Stimulated activated CD4-positive, alpha-beta T cell treated with anti-CD3 and anti-CD28 coated beads, Interleukin-1b, Interleukin-23, amount 100 ng/mL, for 1 hour (primary cell): ENCODE data around the gene RAD23B.
A peak's percentile ranks its signal among the peaks of the same experiment; 100 is the strongest.

Experiments
- DNase-seq, 2 donors: peaks; one replicate each; pipeline ENCODE4 v3.0.0-alpha.2; 2020; ENCODE audit warnings: low read depth in 2 of 2

RAD23B gene

DNA sequence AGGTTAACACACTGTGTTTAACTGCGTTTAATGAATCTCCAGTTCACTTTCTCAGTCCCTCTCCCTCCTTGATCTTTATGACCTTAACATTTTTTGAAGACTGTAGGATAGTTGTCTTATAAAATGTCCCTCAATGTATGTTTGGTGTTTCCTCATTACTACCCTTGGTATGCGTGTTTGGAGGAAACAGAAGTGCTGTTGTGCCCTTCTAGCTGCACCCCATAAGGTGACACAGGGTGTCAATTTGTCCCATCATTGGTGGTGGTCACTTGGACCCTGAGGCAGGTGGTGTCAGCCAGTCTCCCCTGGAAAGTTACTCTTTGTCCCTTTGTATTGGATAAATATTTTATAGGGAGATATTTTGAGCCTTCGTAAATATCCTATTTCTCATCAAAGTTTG is 52.3 kb downstream of the RAD23B start:
- DNase-seq, result no peak

GRCh38 chr9:107336718-107337360 is 53.8 kb downstream of the RAD23B start:
- no peak for DNase-seq

- no peak for DNase-seq
These were observed 54.9 kb downstream of the RAD23B start for GRCh38 chr9:107337676-107338590.

DNA sequence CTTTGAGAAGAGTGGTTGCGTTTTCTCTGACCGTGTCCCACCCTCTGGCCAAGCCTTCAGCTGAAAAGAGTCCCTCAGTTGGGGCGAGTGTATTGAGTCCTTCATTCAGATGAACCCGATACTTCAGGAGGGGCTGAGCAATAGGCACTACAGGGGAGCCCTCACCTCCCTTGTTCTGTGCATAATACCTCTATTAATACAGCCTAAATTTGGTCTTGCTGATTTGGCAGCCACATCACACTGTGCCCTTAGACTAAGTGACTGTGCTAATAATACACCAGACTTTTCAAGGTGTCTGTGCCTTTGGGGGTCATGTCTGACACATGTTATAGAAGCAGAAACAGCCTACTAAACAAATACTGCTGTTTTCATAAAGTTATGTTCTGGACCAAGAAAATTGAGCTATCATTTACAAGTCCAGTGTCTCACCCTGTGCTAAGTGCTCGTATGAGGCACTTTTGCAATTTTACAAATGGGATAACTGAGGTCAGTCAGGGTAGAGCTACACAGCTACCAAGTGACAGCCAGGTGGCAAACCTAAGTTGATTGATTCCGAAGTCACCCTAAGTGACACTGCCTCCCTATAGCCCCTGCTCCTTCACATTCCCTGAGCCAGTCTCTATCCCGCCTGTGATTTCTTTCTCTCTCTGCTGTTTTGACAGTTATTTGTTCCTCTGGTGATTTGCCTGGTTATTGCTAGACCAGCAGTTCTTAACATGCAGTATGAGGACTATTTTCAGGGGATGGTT is 56.0 kb downstream of the RAD23B start:
- DNase-seq, result no peak

DNA sequence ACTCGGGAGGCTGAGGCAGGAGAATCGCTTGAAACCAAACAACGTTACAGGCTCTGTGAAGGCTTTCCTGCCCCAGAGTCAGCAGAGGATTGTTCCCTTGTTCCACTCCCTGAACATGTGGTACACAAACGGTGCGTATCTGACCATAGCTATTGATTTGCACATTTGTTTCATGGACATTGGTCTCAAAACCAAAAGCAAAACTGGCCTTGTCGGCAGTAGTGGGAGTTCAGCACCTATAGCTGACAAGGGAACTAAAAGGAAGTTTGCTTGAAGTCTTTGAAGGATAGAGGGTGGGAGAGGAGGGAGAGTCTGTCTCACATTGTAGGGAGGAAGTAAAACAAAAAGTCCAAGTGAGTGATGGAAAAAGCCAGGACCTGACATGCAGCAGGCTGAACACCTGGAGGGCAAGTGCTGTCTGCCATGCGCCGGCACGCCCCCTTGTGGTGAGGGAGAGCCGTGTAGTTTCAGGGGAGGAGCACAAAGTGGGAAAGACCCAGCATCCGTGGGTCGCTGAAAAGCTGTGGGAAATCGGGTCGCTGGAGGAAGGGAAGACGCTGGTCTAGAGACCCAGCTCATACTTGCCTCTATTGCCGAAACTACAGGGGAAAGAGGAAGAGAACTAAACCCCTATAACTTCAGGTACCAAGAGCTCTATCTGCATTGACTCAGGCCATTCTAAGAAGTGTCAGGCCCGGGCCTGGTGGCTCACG is 58.0 kb downstream of the RAD23B start:
- DNase-seq, result peak; percentile 47 to 75

GRCh38 chr9:107342476-107343161 is 59.5 kb downstream of the RAD23B start:
- no peak for DNase-seq

DNA sequence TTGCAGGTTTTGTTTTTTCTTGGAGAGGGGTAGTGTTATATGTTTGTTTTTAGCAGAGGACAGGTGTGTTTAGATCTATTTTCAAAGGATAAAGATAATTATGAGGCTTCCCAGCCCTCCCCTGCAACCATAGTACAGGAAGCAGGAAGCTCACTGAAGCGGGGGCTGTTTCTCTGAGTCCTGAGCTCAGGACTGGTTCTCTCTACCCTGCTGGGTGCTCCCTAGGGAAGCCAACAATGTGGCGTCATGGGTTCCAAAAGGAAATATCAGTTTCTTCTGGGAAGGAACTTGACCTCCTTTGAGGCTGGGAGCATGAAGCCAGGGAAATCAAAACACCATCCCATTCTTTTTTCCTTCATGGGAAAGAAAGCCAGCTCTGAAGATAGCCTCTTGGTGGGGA is 62.2 kb downstream of the RAD23B start:
- DNase-seq, result no peak

DNA sequence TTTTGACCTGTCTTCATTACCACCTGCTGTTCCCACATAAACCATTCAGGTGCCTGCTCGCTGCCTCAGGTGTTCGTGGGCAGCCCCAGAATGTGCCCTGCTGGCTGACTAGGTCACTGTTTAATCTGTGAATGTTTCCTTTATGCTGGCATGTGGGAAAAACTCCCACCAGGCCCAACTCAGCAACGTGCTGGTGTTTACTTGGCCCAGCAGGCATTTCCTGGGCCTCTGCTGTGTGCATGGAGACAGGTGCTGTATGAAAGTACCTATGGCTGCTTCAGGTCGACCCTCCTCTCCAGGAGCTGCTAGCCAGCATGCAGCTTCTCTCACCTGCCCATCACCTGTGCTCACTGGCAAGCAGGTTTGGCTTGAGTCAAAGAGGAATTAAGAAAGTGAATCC is 65.8 kb downstream of the RAD23B start:
- DNase-seq, result no peak

DNA sequence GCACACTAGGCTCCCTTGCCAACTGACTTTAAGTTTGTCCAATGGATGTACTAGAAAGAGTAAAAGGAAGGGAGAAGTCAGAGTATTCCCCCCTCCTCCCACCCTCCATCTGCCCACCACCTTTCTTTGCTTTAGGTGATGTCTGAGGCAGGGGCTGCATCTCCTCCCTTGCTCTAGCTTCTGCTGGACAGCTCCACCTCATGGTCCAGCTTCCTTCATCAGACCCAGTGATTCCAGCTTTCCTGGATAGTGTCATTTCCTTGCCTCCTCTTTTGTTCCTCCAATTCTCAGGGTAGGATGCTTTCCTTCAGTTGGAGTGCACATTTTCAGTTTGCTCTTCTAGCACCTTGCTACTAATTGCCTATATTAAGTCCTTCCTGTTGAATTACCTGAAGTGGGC is 67.4 kb downstream of the RAD23B start:
- no peak for DNase-seq

- DNase-seq, result no peak
These were observed 68.4 kb downstream of the RAD23B start for GRCh38 chr9:107351382-107352045.

DNA sequence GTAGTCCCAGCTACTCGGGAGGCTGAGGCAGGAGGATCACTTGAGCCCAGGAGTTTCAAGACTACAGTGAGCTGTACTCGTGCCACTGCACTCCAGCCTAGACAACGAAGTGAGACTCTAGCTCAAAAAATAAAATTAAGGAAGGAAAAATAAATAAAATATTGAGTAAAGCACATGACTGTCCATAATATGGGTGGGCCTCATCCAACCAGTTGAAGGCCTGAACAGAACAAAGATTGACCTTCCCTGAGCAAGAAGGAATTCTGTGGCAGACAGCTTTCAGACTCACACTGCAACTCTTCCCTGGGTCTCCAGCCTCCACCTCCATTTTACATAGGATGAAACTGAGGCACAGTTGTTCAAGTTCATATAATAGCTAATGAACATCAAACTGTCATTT is 72.3 kb downstream of the RAD23B start:
- no peak for DNase-seq

DNA sequence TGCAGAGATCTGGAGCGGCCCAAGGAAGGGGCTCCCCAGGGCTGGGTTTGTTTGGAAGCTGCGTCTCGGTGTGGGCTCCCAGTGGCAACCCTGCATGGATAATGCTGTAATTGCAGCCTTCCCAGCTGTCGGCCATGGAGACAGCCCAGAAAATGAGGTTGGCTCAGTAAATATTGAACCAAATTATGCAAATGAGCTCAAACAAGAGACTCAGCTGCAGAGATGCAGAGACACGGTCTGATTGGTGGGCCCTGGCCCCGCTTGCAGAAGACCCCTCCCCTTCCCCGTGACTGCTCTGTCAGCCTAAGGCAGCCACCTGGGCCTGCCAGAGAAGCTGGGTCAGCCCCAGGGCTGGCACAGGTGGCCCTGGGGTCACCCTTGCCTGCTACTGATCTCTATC is 75.9 kb downstream of the RAD23B start:
- no peak for DNase-seq

DNA sequence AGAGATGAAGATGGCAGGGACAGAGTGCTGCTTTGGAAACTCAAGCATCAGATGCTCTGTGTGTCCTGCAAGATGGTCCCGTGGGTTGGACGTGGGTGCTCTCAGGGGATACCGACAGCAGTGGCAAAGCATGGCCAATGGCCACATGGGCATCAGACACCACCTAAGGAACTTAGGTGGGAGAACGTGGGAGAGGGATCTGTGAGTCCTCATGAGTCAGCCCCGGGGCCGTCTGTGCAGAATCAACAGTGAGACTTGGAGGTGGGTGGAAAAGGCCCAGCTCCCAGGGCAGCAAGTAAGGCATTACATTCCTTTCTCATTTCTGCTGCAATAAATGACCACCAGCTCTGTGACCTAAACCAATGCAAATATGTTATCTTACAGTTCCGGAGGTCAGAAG is 77.0 kb downstream of the RAD23B start:
- no peak for DNase-seq

GRCh38 chr9:107361816-107362215 is 78.7 kb downstream of the RAD23B start:
- DNase-seq, result no peak

DNA sequence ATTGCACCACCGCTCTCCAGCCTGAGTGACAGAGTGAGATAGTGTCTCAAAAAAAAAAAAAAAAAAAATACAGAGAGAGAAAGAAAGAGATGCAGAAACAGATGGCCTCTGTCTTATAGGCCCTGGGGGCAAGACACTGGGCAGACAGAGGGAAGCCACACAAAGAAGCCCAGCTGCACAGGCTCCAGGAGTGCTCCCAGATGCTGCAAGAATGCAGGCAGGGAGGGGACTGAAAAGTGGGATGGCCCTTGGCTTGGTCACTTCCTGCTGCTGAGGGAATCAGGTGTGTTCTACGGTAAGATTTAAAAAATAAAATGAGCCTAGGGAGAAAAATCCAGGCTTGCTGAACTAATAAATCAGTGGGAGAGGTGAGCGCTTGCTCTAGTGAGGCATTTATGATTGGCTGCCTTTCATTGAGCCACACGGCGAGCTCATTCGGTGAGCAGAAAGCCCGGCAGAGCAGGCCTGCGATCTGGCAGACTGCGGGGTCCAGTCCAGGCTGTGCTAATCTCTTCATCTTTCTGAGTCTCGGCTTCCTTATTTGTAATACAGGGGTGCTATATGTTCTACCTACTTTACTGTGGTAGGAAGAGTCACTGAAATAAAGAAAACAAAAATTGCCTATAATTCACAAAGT is 80.6 kb downstream of the RAD23B start:
- DNase-seq, result no peak

DNA sequence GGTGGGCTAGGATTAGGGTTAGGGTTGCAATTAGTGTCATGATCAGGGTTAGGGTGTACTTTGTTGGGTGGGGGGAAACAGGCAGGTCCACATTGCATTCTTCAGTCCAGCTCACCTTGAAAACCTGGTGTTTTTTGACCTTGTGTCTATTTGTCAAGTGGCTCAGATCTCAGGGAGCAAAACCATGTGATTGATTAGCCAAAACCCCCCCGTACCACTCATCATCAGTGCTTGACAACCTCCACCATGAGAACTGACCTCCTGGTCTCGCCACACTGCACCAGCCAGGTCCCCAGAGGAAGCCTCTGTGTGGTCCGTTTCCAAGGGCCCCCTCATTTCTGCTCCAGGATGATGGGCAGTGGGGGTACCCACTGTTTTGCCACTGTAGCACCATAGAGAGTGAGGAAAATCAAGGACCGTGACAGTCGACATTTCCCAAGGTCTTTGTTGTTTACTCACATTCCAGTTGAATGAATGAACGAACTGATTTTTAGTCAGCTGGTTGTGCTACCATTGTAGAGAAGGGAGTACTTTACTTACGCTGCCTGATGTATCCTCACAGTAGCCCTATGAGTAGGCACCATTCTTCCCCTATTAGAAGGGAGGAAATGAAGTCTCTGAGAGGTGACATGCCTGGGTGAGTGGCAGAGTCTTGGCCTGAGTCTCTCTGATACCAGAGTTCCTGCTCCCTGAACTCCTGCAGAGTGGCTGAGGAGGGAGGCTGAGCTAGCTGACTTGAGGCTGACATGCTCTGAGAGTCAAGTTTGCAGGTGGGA is 84.8 kb downstream of the RAD23B start:
- DNase-seq, result no peak

GRCh38 chr9:107368696-107369095 is 85.6 kb downstream of the RAD23B start:
- no peak for DNase-seq

GRCh38 chr9:107373809-107374208 is 90.7 kb downstream of the RAD23B start:
- DNase-seq, result no peak

- DNase-seq, result no peak
These were observed 91.9 kb downstream of the RAD23B start for GRCh38 chr9:107375001-107375400.
